ENCODE measurements around the gene DAB2IP.
"Not testable (repeated sequence)": the region's sequence is repeated elsewhere in the genome, so short reads cannot be mapped to it uniquely, and the experiment has no call there.

DAB2IP gene

GRCh38 chr9:121780177-121781040, 129.0 kb downstream of the DAB2IP start:
- no peak for DNase-seq

GRCh38 chr9:121781145-121781548, 129.7 kb downstream of the DAB2IP start:
- DNase-seq, result no peak

- no peak for DNase-seq
Measured at GRCh38 chr9:121781701-121782464, 130.4 kb downstream of the DAB2IP start.

- DNase-seq, result no peak
Measured at GRCh38 chr9:121782514-121783110, 131.2 kb downstream of the DAB2IP start.

GRCh38 chr9:121783111-121783510, 131.7 kb downstream of the DAB2IP start:
- no peak for DNase-seq

GRCh38 chr9:121783521-121784507, 132.4 kb downstream of the DAB2IP start:
- DNase-seq, result no peak

GRCh38 chr9:121784731-121785411, 133.4 kb downstream of the DAB2IP start:
- no peak for DNase-seq

GRCh38 chr9:121785673-121786542, 134.5 kb downstream of the DAB2IP start:
- no peak for DNase-seq

GRCh38 chr9:121786543-121786948, 135.1 kb downstream of the DAB2IP start:
- no peak for DNase-seq

- no peak for DNase-seq
Measured at GRCh38 chr9:121786998-121787422, 135.6 kb downstream of the DAB2IP start.

GRCh38 chr9:121788686-121789366, 137.4 kb downstream of the DAB2IP start:
- no peak for DNase-seq

- no peak for DNase-seq
Measured at GRCh38 chr9:121790841-121791240, 139.4 kb downstream of the DAB2IP start.

- not testable (repeated sequence) for DNase-seq
Measured at GRCh38 chr9:121792476-121792875, 141.0 kb downstream of the DAB2IP start.

GRCh38 chr9:121794334-121794733, 142.9 kb downstream of the DAB2IP start:
- DNase-seq, result not testable (repeated sequence)

- DNase-seq, result no peak
Measured at GRCh38 chr9:121797081-121797480, 145.6 kb downstream of the DAB2IP start.

- no peak for DNase-seq
Measured at GRCh38 chr9:121798941-121799340, 147.5 kb downstream of the DAB2IP start.

GRCh38 chr9:121800376-121800775, 148.9 kb downstream of the DAB2IP start:
- no peak for DNase-seq

- no peak for DNase-seq
Measured at GRCh38 chr9:121801579-121801978, 150.1 kb downstream of the DAB2IP start.

- DNase-seq, result no peak
Measured at GRCh38 chr9:121802753-121803152, 151.3 kb downstream of the DAB2IP start.
